Activated CD4-positive, alpha-beta T cell treated with anti-CD3 and anti-CD28 coated beads, Interleukin-2, amount 10 ng/mL, durations not matched to agents 24 days and 14 days (primary cell): ENCODE results near the gene CCDC13. TPM values are rescaled to one million over a fixed set of nuclear protein-coding genes. Genes with fewer than 3 reads are reported as not detected.
A peak's percentile ranks its signal among the peaks of the same experiment; 100 is the strongest.

Source experiments
- DNase-seq: peaks from one replicate; pipeline ENCODE4 v3.0.0; 2022
- H3K27ac Mint-ChIP-seq: one replicate; pipeline ENCODE4 v1.8.0; 2022; ENCODE audit warnings: mild to moderate bottlenecking, mixed read lengths
- H3K27me3 Mint-ChIP-seq: one replicate; pipeline ENCODE4 v1.8.0; 2022; ENCODE audit warnings: mixed read lengths
- H3K36me3 Mint-ChIP-seq: one replicate; pipeline ENCODE4 v1.8.0; 2022; ENCODE audit warnings: low read depth, mild to moderate bottlenecking, mixed read lengths
- H3K4me1 Mint-ChIP-seq: one replicate; pipeline ENCODE4 v1.8.0; 2021; ENCODE audit warnings: mixed read lengths
- H3K4me3 Mint-ChIP-seq: one replicate; pipeline ENCODE4 v1.8.0; 2022; ENCODE audit warnings: mild to moderate bottlenecking, moderate library complexity, mixed read lengths
- H3K9me3 Mint-ChIP-seq: one replicate; pipeline ENCODE4 v1.8.0; 2021; ENCODE audit warnings: mixed read lengths
- intact Hi-C: fragments of 100-400 bp; cut with micrococcal nuclease; formaldehyde crosslinking; loops from one replicate; pipeline ENCODE4 v1.15.1; 2023
- total RNA-seq: library from RNA; stranded (reverse); gene quantifications from 2 replicates; pipeline ENCODE4 v1.2.3, GENCODE V29; 2022

CCDC13 gene
- total RNA-seq, 1 donor from 2014 or later = 0.16 TPM

GRCh38 chr3:42804106-42804830 lies 31.2 kb upstream of the CCDC13 start, which contains the start of gene HIGD1A:
Gene HIGD1A (minus strand): TSS chr3:42804490. CDS start chr3:42794253, 10,237 bp downstream.
- Mint-ChIP-seq H3K27me3 (peaks cover 34% of the 10 kb centered on the region), H3K4me1 (peaks cover 29% of the 10 kb centered on the region), H3K4me3 (peak within 1 kb of the TSS; percentile 99), H3K9me3 (no peaks in the 10 kb centered on the region), H3K27ac (peak within 1 kb of the TSS; percentile 97), H3K36me3 (peaks cover 22% of the 10 kb centered on the region)
- intact Hi-C loops = loop anchor here (1.0 to 10.0 kb wide), 5 partner anchors 23 to 1531 kb away; partner anchors contain the start of genes CCDC13, NKTR, SNRK and TCAIM
- DNase-seq = peak; percentile 98

DNA sequence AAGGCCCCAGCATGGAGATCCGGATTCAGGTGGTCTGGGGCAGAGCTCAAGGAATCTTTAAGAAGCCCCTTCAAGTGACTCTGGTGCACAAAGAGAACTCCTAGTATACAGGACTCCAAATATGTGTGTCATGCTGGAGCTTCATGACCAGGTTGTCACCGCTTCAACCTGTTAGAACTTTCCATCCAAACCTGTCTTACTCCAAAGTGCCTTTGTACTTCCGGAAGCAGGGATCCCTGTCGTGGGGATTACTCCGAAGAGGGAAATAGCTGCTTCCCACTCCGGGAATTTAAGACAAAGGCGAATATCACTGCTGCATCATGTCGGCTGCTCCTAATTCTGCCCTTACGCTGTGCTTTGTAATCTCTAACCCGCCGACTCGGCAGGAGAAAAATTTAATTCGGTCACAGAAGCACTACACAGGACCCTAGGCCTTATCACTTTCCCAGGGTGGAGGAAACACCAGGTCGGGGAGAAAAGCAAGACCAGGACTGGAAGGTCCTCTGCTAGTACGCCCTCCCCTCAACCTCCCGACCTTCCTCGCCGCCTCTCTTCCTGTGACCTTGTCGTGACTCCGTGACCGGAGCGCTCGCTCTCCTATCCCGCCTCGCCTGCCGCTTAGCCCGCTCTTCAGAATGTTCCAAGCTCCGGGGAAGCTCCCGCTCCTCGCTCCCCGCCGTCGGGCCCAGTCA lies 30.5 kb upstream of the CCDC13 start:
- intact Hi-C loops = loop anchor here (1.0 to 10.0 kb wide), 5 partner anchors 23 to 1531 kb away; partner anchors contain the start of genes CCDC13, NKTR, SNRK and TCAIM
- peaks cover 23% of the 10 kb centered on the region for H3K36me3 Mint-ChIP-seq
- H3K4me3 Mint-ChIP-seq = peak overlapping the region; percentile 99
- peak; percentile 83 for DNase-seq
- peak overlapping the region; percentile 97 for H3K27ac Mint-ChIP-seq
- peaks cover 29% of the 10 kb centered on the region for H3K27me3 Mint-ChIP-seq
- no peaks in the 10 kb centered on the region for H3K9me3 Mint-ChIP-seq
- H3K4me1 Mint-ChIP-seq = peaks cover 30% of the 10 kb centered on the region

- DNase-seq = no peak
- Mint-ChIP-seq H3K27ac (peak overlapping the region; percentile 97), H3K4me1 (peaks cover 30% of the 10 kb centered on the region), H3K36me3 (peaks cover 23% of the 10 kb centered on the region), H3K27me3 (peaks cover 25% of the 10 kb centered on the region), H3K4me3 (peak overlapping the region; percentile 99), H3K9me3 (no peaks in the 10 kb centered on the region)
- intact Hi-C loops = loop anchor here (10.0 kb wide), 2 partner anchors 482 to 1532 kb away; partner anchors contain the start of genes SNRK and TCAIM
These were observed 29.9 kb upstream of the CCDC13 start for GRCh38 chr3:42802876-42803413.

- H3K4me1 Mint-ChIP-seq = peaks cover 30% of the 10 kb centered on the region
- intact Hi-C loops = loop anchor here (10.0 kb wide), 2 partner anchors 483 to 1533 kb away; partner anchors contain the start of genes SNRK and TCAIM
- H3K27me3 Mint-ChIP-seq = peaks cover 15% of the 10 kb centered on the region
- H3K27ac Mint-ChIP-seq = no peak overlapping the region
- no peak overlapping the region for H3K4me3 Mint-ChIP-seq
- peaks cover 23% of the 10 kb centered on the region for H3K36me3 Mint-ChIP-seq
- no peaks in the 10 kb centered on the region for H3K9me3 Mint-ChIP-seq
- DNase-seq = peak; percentile 47
These were observed 28.7 kb upstream of the CCDC13 start for GRCh38 chr3:42801784-42802183.

GRCh38 chr3:42801048-42801620 lies 28.1 kb upstream of the CCDC13 start:
- Mint-ChIP-seq H3K4me1 (peaks cover 30% of the 10 kb centered on the region), H3K36me3 (peaks cover 25% of the 10 kb centered on the region), H3K4me3 (no peak overlapping the region), H3K9me3 (no peaks in the 10 kb centered on the region), H3K27ac (no peak overlapping the region), H3K27me3 (peaks cover 10% of the 10 kb centered on the region)
- no peak for DNase-seq
- intact Hi-C loops = loop anchor here (10.0 kb wide), 2 partner anchors 484 to 1534 kb away; partner anchors contain the start of genes SNRK and TCAIM

DNA sequence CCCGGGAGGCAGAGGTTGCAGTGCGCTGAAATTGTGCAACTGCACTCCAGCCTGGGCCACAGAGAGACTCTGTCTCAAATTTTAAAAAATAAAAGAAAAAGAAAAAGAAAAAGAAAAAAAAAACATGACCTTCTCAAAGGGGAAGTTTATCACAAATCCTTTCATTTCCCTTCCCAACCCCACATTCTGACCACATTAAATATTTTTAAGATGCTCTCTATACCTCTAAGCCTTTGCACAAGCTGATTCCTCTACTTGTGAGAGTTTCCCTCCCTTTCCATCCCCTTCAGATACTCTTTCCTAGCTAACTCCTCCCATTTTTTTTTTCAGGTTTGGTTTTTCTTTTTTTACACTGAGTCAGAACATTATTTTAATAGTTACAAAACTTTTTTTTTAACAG lies 27.2 kb upstream of the CCDC13 start:
- peaks cover 27% of the 10 kb centered on the region for H3K36me3 Mint-ChIP-seq
- no peak for DNase-seq
- peaks cover 29% of the 10 kb centered on the region for H3K4me1 Mint-ChIP-seq
- no peaks in the 10 kb centered on the region for H3K9me3 Mint-ChIP-seq
- peaks cover under 1% of the 10 kb centered on the region for H3K27me3 Mint-ChIP-seq
- intact Hi-C loops = loop anchor here (10.0 kb wide), 2 partner anchors 485 to 1535 kb away; partner anchors contain the start of genes SNRK and TCAIM
- no peak overlapping the region for H3K4me3 Mint-ChIP-seq
- peak overlapping the region; percentile 69 for H3K27ac Mint-ChIP-seq

DNA sequence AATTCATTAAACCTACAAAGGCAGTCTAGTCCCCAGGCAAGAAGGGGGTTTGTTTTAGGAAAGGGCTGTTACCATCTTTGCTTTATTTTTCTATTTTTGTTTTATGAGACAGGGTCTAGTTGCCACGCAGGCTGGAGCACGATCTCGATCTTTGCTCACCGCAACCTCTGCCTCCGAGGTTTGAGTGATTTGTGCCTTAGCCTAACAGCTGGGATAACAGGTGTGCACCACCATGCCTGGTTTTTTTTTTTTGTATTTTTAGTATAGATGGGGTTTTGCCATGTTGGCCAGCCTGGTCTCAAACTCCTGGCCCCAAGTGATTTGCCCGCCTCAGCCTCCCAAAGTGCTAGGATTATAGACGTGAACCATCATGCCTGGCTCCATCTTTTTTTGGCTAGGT lies 26.3 kb upstream of the CCDC13 start:
- no peaks in the 10 kb centered on the region for H3K27me3 Mint-ChIP-seq
- peaks cover 27% of the 10 kb centered on the region for H3K36me3 Mint-ChIP-seq
- H3K4me1 Mint-ChIP-seq = peaks cover 25% of the 10 kb centered on the region
- no peak overlapping the region for H3K27ac Mint-ChIP-seq
- intact Hi-C loops = no loop called here
- H3K9me3 Mint-ChIP-seq = no peaks in the 10 kb centered on the region
- H3K4me3 Mint-ChIP-seq = no peak overlapping the region
- no peak for DNase-seq

GRCh38 chr3:42796332-42796885 lies 23.4 kb upstream of the CCDC13 start:
- Mint-ChIP-seq H3K36me3 (peaks cover 25% of the 10 kb centered on the region), H3K4me3 (no peak overlapping the region), H3K9me3 (no peaks in the 10 kb centered on the region), H3K4me1 (peaks cover 17% of the 10 kb centered on the region), H3K27ac (no peak overlapping the region), H3K27me3 (no peaks in the 10 kb centered on the region)
- DNase-seq = no peak
- intact Hi-C loops = no loop called here

GRCh38 chr3:42795621-42796181 lies 22.6 kb upstream of the CCDC13 start:
- intact Hi-C loops = no loop called here
- H3K9me3 Mint-ChIP-seq = no peaks in the 10 kb centered on the region
- no peak overlapping the region for H3K4me3 Mint-ChIP-seq
- H3K27ac Mint-ChIP-seq = no peak overlapping the region
- H3K27me3 Mint-ChIP-seq = no peaks in the 10 kb centered on the region
- no peak for DNase-seq
- H3K36me3 Mint-ChIP-seq = peaks cover 26% of the 10 kb centered on the region
- H3K4me1 Mint-ChIP-seq = peaks cover 16% of the 10 kb centered on the region

DNA sequence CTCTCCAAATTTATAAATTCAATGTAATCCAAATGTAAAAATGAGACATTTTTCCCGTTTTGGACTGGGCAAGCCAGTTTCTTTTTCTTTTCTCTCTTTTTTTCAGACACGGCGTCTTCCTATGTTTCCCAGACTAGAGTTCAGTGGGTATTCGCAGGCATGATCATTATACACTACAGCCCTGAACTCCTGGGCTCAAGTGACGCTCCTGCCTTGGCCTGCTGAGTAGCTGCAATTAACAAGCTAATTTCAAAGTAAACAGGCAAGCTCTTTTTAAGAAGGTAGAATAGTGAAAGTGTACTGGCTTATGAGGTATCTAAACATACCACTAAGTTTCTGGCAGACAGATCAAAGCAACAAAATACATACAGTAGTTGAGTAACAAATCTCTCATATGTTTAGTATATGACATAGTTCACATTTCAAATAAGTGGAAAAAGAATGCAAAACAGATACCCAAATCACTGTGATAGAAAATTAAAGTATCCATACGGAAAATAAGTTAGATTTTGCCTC lies 17.7 kb upstream of the CCDC13 start:
- no peak overlapping the region for H3K4me3 Mint-ChIP-seq
- no peak overlapping the region for H3K27ac Mint-ChIP-seq
- no peaks in the 10 kb centered on the region for H3K9me3 Mint-ChIP-seq
- H3K27me3 Mint-ChIP-seq = no peaks in the 10 kb centered on the region
- DNase-seq = no peak
- intact Hi-C loops = no loop called here
- H3K4me1 Mint-ChIP-seq = peaks cover 11% of the 10 kb centered on the region
- peaks cover 27% of the 10 kb centered on the region for H3K36me3 Mint-ChIP-seq

DNA sequence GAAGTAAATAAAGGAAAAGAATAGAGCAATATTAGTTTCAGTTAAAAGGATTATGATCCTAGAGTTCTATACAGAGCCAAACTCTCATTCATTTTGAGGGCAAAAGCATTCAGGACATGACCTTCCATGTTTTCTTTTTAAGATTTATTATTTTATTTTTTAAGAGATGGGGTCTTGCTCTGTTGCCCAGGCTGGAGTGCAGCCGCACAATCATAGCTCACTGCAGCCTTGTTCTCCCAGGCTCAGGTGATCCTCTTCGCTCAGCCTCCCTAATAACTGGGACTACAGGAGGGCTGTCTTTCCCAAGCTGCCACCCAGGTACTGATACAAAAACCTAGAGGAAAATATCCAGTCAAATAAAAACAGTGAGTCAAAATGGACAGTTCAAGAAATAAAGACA lies 13.6 kb upstream of the CCDC13 start:
- Mint-ChIP-seq H3K27me3 (no peaks in the 10 kb centered on the region), H3K36me3 (peaks cover 24% of the 10 kb centered on the region), H3K4me1 (peaks cover 10% of the 10 kb centered on the region), H3K27ac (no peak overlapping the region), H3K4me3 (no peak overlapping the region), H3K9me3 (no peaks in the 10 kb centered on the region)
- DNase-seq = no peak
- intact Hi-C loops = no loop called here

- DNase-seq = no peak
- no peak overlapping the region for H3K27ac Mint-ChIP-seq
- peaks cover 24% of the 10 kb centered on the region for H3K36me3 Mint-ChIP-seq
These were observed 13.2 kb upstream of the CCDC13 start for GRCh38 chr3:42786212-42786611.

More at GRCh38 chr3:42786212-42786611, 13.2 kb upstream of the CCDC13 start:
- H3K4me1 Mint-ChIP-seq = peaks cover 10% of the 10 kb centered on the region
- H3K4me3 Mint-ChIP-seq = no peak overlapping the region
- intact Hi-C loops = no loop called here
- H3K27me3 Mint-ChIP-seq = no peaks in the 10 kb centered on the region
- no peaks in the 10 kb centered on the region for H3K9me3 Mint-ChIP-seq
